DMS53 (cell line): ENCODE results near the gene HYCC1.

Source experiments
- DNase-seq: peaks from one replicate; lab custom pipeline; 2025; lab: John Stamatoyannopoulos, UW

Gene HYCC1

GRCh38 chr7:23016345-23017253 is 2.7 kb upstream of the HYCC1 start:
- DNase-seq = no peak

GRCh38 chr7:23014681-23015080 is 751 bp upstream of the HYCC1 start:
- no peak for DNase-seq

DNA sequence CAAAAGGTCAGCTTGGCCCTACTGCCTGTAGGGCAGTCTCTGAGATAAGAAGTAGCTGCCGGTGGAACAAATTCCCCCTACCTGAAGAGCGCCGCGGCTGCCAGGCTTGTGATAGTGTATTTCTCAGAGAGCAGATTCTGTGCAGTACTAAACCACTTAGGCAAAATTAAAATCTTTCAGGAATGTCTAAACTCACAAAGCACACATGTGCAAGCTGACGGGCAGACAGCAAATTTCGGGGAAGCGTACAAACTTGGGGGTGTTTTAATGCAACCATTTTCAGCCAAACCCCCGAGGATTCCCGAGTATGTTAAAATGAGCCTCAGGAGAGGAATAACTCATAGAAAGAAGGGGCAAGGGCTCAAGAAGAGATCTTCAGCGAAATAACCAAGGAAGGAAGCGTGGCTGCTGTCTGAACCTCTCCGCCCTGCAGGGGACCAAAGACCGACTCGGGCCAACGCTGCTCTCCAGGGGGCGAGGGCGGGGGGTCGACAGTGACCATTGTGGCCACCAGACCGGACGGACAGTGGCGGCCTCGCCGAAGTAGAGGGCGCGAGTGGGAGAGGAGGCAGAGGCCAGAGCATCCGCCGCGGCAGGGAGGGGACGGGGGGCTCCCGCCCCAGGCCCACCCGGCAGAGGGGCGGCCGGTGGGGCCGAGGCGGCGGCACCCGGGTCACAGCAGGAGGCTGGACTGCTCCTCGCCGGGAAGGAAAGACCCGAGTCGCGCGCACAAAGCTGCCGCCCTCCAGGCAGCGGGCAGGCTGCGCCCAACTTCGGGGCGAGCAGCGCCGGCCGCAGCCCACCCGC is 819 bp downstream of the HYCC1 start:
- peak; percentile 73 for DNase-seq

GRCh38 chr7:23012186-23012585 is 1.7 kb downstream of the HYCC1 start:
- no peak for DNase-seq

- DNase-seq = peak; percentile 39
These were observed 2.6 kb downstream of the HYCC1 start for GRCh38 chr7:23011222-23011924.

DNA sequence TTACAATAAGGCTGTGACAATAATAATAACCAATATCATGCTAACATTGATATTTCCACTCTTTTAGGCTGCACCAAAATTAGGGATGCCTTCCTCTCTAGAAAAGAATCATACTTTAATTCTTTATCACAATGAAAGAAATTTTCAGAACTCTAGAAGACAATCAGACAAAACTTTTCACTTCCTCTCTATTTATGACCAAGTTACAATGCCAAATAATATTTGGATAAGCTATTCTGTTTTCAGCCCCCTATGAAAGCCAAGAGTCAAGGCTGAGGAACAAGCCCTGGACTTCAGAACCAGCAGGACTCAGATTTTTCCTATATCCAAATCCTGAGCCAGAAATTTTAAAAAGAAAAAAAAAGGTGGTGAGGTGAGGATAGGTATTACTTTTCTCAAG is 4.6 kb downstream of the HYCC1 start:
- no peak for DNase-seq

DNA sequence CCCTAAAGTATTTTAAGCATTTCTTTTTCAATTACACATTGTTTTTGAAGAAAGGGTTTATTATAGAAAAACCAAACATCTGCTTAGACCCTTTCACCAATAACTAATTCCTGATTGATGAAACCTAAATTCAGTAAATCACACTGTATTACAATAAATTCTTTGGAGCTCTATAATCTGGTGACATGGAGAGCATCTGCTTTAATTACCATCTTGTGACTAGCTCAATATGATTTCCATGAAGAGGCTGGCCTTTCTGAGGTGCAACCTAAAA is 9.7 kb downstream of the HYCC1 start:
- no peak for DNase-seq

GRCh38 chr7:23003505-23004246 is 10.3 kb downstream of the HYCC1 start:
- DNase-seq = no peak

DNA sequence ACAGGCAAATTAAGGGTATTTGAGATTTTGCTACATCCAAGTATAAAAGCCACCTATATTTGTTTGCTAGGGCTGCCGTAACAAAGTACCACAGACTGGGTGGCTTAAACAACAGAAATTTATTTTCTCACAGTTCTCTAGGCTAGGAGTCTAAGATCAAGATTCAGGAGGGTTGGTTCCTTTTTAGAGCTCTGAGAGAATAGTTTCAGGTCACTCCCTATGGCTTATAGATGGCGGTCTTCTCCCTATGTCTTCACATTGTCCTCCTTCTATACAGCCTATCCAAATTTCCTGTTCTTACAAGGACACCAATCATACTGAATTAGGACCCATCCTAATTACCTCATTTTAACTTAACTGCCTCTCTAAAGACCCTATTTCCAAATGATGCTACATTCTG is 11.2 kb downstream of the HYCC1 start:
- DNase-seq = no peak

DNA sequence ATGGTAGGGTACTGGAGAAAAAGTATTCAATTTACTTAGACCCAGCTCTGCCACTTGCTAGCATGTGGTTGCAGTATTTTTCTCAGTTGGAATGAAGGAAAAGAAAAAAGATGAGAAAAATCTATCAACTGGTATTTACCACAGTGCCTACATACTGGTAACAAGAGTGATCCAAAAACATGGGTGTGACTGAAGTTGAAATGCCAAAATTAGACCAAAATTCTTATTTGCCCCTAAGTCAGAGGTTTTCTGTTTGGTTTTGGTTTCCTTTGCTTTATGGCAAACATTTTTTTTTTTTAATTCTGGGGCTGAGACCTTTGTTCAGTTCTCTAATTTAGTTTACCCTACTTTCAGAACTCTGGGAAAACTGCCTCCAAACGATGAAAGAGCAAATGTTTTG is 12.3 kb downstream of the HYCC1 start:
- DNase-seq = no peak

- DNase-seq = no peak
These were observed 13.2 kb downstream of the HYCC1 start for GRCh38 chr7:23000597-23001360.

DNA sequence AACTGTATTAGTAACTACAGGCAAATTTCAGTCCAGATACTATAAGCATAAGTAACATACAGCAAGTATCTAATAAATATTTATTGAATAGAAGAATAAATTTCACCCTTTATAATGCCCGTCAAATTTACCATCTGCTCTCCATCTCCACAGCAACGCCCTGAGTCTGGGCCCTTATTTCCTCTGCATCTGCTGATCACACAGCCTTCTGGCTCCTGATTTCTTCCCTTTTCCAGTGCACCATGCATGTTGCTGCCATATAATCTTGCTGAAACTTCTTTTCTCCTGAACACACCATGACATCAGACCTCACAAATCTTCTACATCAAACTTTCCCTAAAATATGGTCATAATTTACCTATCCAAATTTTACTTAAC is 15.4 kb downstream of the HYCC1 start:
- no peak for DNase-seq

- no peak for DNase-seq
These were observed 15.9 kb downstream of the HYCC1 start for GRCh38 chr7:22997871-22998518.

DNA sequence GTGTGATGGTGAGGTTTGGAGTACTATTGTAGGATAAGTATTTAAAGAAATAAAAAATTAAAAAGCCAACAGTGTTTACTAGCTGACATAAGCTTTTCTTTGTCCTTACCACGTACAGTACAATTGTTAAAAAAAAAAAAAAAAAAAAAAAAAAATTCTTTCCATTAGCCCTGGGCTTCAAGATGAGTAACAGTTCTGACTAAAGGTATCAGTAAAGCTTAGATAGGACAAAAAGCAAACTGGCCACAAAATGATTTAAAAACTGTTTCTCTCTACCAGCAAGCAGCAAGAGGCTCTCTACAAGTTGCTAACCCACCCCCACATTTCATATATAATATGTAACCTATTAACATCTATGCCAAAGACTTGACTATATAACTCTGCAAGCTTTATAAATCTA is 17.5 kb downstream of the HYCC1 start:
- no peak for DNase-seq

GRCh38 chr7:22995011-22995410 is 18.9 kb downstream of the HYCC1 start:
- DNase-seq = no peak

- no peak for DNase-seq
These were observed 20.8 kb downstream of the HYCC1 start for GRCh38 chr7:22992874-22993840.

GRCh38 chr7:22990588-22990949 is 23.4 kb downstream of the HYCC1 start:
- DNase-seq = no peak

GRCh38 chr7:22989643-22990587 is 24.0 kb downstream of the HYCC1 start:
- DNase-seq = no peak

- no peak for DNase-seq
These were observed 28.5 kb downstream of the HYCC1 start for GRCh38 chr7:22985436-22985835.
